Activated T-cell treated with anti-CD3 and anti-CD28 coated beads, Interleukin-2, amount 50 U/mL, for 1 hour (primary cell): Measurements from ENCODE around the gene TMED1.
A peak's percentile ranks its signal among the peaks of the same experiment; 100 is the strongest.

Experiments
- DNase-seq: peaks from one replicate; pipeline ENCODE4 v3.0.0-alpha.2; 2020

The TMED1 gene

GRCh38 chr19:10808937-10809649 lies 26.9 kb downstream of the TMED1 start:
- peak; percentile 37 for DNase-seq

- DNase-seq = no peak
These were observed 30.2 kb downstream of the TMED1 start for GRCh38 chr19:10805758-10806247.

GRCh38 chr19:10805065-10805757 lies 30.8 kb downstream of the TMED1 start:
- no peak for DNase-seq

GRCh38 chr19:10803252-10803651 lies 32.8 kb downstream of the TMED1 start:
- no peak for DNase-seq

GRCh38 chr19:10802479-10802878 lies 33.5 kb downstream of the TMED1 start:
- no peak for DNase-seq

GRCh38 chr19:10800488-10800887 lies 35.5 kb downstream of the TMED1 start:
- DNase-seq = no peak

- DNase-seq = peak; percentile 76
These were observed 38.3 kb downstream of the TMED1 start for GRCh38 chr19:10797541-10798256.

GRCh38 chr19:10797078-10797477 lies 38.9 kb downstream of the TMED1 start:
- DNase-seq = peak; percentile 50

- DNase-seq = no peak
These were observed 39.4 kb downstream of the TMED1 start for GRCh38 chr19:10796653-10797052.

- DNase-seq = no peak
These were observed 46.1 kb downstream of the TMED1 start for GRCh38 chr19:10789866-10790265.

- DNase-seq = no peak
These were observed 47.9 kb downstream of the TMED1 start for GRCh38 chr19:10788146-10788545.

- DNase-seq = no peak
These were observed 51.8 kb downstream of the TMED1 start for GRCh38 chr19:10784257-10784656.

- DNase-seq = no peak
These were observed 53.2 kb downstream of the TMED1 start for GRCh38 chr19:10782795-10783194.
